B cell (primary cell): ENCODE results near the gene BIN2. TPM values are rescaled to one million over a fixed set of nuclear protein-coding genes. Genes with fewer than 3 reads are reported as not detected.

Source experiments
- ATAC-seq: fragments of 200-7000 bp; cut with Tn5 transposase; one replicate; pipeline ENCODE4 v1.10.0; 2021; ENCODE audit warnings: low read depth, mild to moderate bottlenecking, moderate number of reproducible peaks, moderate library complexity
- CTCF ChIA-PET: fragments of 350-600 bp; sonication (Branson Sonifier 250); formaldehyde crosslinking; loops from one replicate; lab custom pipeline; 2021; ENCODE audit warnings: antibody characterized with exemption, inconsistent platforms; lab: Charles Lee
- POLR2A ChIA-PET: fragments of 350-600 bp; sonication (Branson Sonifier 250); formaldehyde crosslinking; loops from one replicate; lab custom pipeline; 2021; ENCODE audit warnings: antibody characterized with exemption; lab: Charles Lee
- DNase-seq: peaks from one replicate; pipeline ENCODE4 v3.0.0; 2013
- H2AFZ ChIP-seq: 2 replicates; pipeline ENCODE4 v1.6.1; 2012; ENCODE audit warnings: mild to moderate bottlenecking, low read depth, low read length; ENCODE audit not compliant: insufficient read depth, poor library complexity, severe bottlenecking
- H3K27ac ChIP-seq, 2 donors: 1 replicate in 1 of 2; 2 replicates in 1 of 2; pipeline ENCODE4 v1.5.1; 2012 to 2013; ENCODE audit warnings: low read length in 2 of 2, mild to moderate bottlenecking in 2 of 2, moderate library complexity in 1 of 2
- H3K27me3 ChIP-seq, 4 experiments: fragments of 200-600 bp in 1 of 4; sonication (generic) in 1 of 4; replicated peaks in 1 of 4; 1 replicate in 2 of 4; 2 replicates in 2 of 4; pipeline versions ENCODE4 v1.6.1 to v1.7.0; 2013 to 2016; ENCODE audit warnings: low read length in 3 of 4, mild to moderate bottlenecking in 2 of 4, mixed read lengths in 1 of 4, moderate library complexity in 1 of 4; ENCODE audit not compliant: insufficient read depth in 4 of 4, control insufficient read depth in 3 of 4; ENCODE audit errors: control extremely low read depth in 1 of 4
- H3K36me3 ChIP-seq, 2 experiments: replicated peaks in 1 of 2; 1 replicate in 1 of 2; 2 replicates in 1 of 2; pipeline versions ENCODE4 v1.6.1 to v1.7.1; 2013; ENCODE audit warnings: low read length in 1 of 2; ENCODE audit not compliant: insufficient read depth in 2 of 2, control insufficient read depth in 1 of 2; ENCODE audit errors: control extremely low read depth in 1 of 2, extremely low read depth in 1 of 2
- H3K4me1 ChIP-seq, 2 donors: fragments of 200-600 bp in 1 of 2; sonication (generic) in 1 of 2; 1 replicate in 1 of 2; 2 replicates in 1 of 2; pipeline versions ENCODE4 v1.5.1 to v1.6.1; 2013 to 2017; ENCODE audit warnings: low read length in 2 of 2; ENCODE audit not compliant: control insufficient read depth in 2 of 2, insufficient read depth in 2 of 2
- H3K4me2 ChIP-seq: replicated peaks from 2 replicates; pipeline ENCODE3; 2012; ENCODE audit warnings: mild to moderate bottlenecking, low read depth, low read length; ENCODE audit not compliant: poor library complexity, severe bottlenecking
- H3K4me3 ChIP-seq, 5 experiments: fragments of 200-600 bp in 1 of 5; sonication (generic) in 1 of 5; 1 replicate in 3 of 5; 2 replicates in 2 of 5; pipeline versions ENCODE4 v1.5.1 to v1.7.0; 2011 to 2016; ENCODE audit warnings: low read length in 4 of 5, mild to moderate bottlenecking in 4 of 5, low read depth in 2 of 5, control low read depth in 1 of 5, moderate library complexity in 1 of 5; ENCODE audit not compliant: insufficient read depth in 1 of 5; ENCODE audit errors: control extremely low read depth in 1 of 5, extremely low read depth in 1 of 5
- H3K79me2 ChIP-seq: fragments of 200-600 bp; sonication (generic); one replicate; pipeline ENCODE4 v1.6.0; 2016; ENCODE audit warnings: low read length; ENCODE audit not compliant: control insufficient read depth, insufficient read depth
- H3K9ac ChIP-seq: fragments of 200-600 bp; sonication (generic); 2 replicates; pipeline ENCODE4 v1.6.1; 2017; ENCODE audit warnings: mild to moderate bottlenecking, low read length, moderate library complexity
- H3K9me3 ChIP-seq, 3 donors: one replicate each; pipeline versions ENCODE4 v1.6.1 to v1.7.1; 2013; ENCODE audit warnings: low read length in 2 of 3; ENCODE audit not compliant: control insufficient read depth in 2 of 3, insufficient read depth in 1 of 3; ENCODE audit errors: control extremely low read depth in 1 of 3
- H4K20me1 ChIP-seq: 2 replicates; pipeline ENCODE4 v1.6.0; 2012; ENCODE audit warnings: mild to moderate bottlenecking, low read length; ENCODE audit not compliant: insufficient read depth, control insufficient read depth, poor library complexity, severe bottlenecking
- H3K27ac Mint-ChIP-seq: one replicate; pipeline ENCODE4 v1.8.0; 2021; ENCODE audit warnings: mixed read lengths
- H3K27me3 Mint-ChIP-seq: one replicate; pipeline ENCODE4 v1.8.0; 2021; ENCODE audit warnings: mixed read lengths
- H3K4me1 Mint-ChIP-seq: one replicate; pipeline ENCODE4 v1.8.0; 2021; ENCODE audit warnings: mixed read lengths
- H3K4me3 Mint-ChIP-seq: one replicate; pipeline ENCODE4 v1.8.0; 2021; ENCODE audit warnings: mixed read lengths
- H3K9me3 Mint-ChIP-seq: one replicate; pipeline ENCODE4 v1.8.0; 2022; ENCODE audit warnings: mixed read lengths; ENCODE audit not compliant: insufficient read depth
- CTCF ChIP-seq: fragments of 200-600 bp; IDR thresholded peaks from one replicate; pipeline ENCODE4 v1.8.0; 2022; ENCODE audit warnings: antibody characterized with exemption, mild to moderate bottlenecking
- EZH2 ChIP-seq: IDR thresholded peaks from 2 replicates; pipeline ENCODE4 v1.6.1; 2012; ENCODE audit warnings: borderline replicate concordance, low read depth, mild to moderate bottlenecking, moderate library complexity, low read length; ENCODE audit not compliant: insufficient read depth, poor library complexity, severe bottlenecking
- WGBS: methylation state at CpG from one replicate; pipeline ENCODE4 v1.1.5; 2013; ENCODE audit warnings: missing lambda C conversion rate; ENCODE audit not compliant: insufficient coverage; 5-methylcytosine and 5-hydroxymethylcytosine counted together
- intact Hi-C: fragments of 100-400 bp; cut with micrococcal nuclease; formaldehyde crosslinking; loops from one replicate; pipeline ENCODE4 v1.10.0; 2022
- polyA plus RNA-seq: library from polyadenylated mRNA; depleted of rRNA; stranded (reverse); fragments of >200 nt; gene quantifications from 2 replicates; pipeline ENCODE4 v1.2.3, GENCODE V29; 2012
- total RNA-seq, 2 donors: library from RNA; stranded (reverse); fragments of 120-200 nt in 1 of 2; gene quantifications; 1 replicate in 1 of 2; 2 replicates in 1 of 2; pipeline versions ENCODE4 v1.2.3 to v1.2.4, GENCODE V29; 2013 to 2022

Gene BIN2
- total and polyA plus RNA-seq, 2 donors (not counting 1 experiment from before 2014, with no cell fraction given), result 41.5 to 100 TPM

GRCh38 chr12:51265024-51265423 lies 59.0 kb downstream of the BIN2 start:
- Histone ChIP-seq H2AFZ (no peak overlapping the region), H3K36me3 (no peaks in the 10 kb centered on the region), H3K4me2 (peak overlapping the region; percentile 22), H3K27ac (no peak overlapping the region), H4K20me1 (no peaks in the 10 kb centered on the region), H3K9ac (no peak overlapping the region), H3K9me3 (peaks cover 0 to 2% (median 0%) of the 10 kb centered on the region in 3 donors), H3K79me2 (peaks cover 22% of the 10 kb centered on the region), H3K4me3 (no peak overlapping the region), H3K27me3 (no peaks in the 10 kb centered on the region), H3K4me1 (peaks cover 8 to 13% of the 10 kb centered on the region in 2 donors)
- ChIA-PET POLR2A (interaction anchor here (0.7 kb wide), 1 partner anchor 495 kb away, joined by 3 read pairs; no protein-coding TSS in a partner anchor), CTCF (interaction anchor here (0.7 to 4.6 kb wide), 2 partner anchors 77 to 437 kb away, joined by 3 to 64 read pairs; no protein-coding TSS in a partner anchor)
- Mint-ChIP-seq H3K27me3 (no peaks in the 10 kb centered on the region), H3K4me3 (no peak overlapping the region), H3K27ac (no peak overlapping the region), H3K9me3 (no peaks in the 10 kb centered on the region), H3K4me1 (peaks cover 30% of the 10 kb centered on the region)
- intact Hi-C loops, result no loop called here
- ATAC-seq (no peak), DNase-seq (no peak)
- TF ChIP-seq CTCF (no peak), EZH2 (no peak)

- Mint-ChIP-seq H3K4me3 (no peak overlapping the region), H3K9me3 (no peaks in the 10 kb centered on the region), H3K27me3 (no peaks in the 10 kb centered on the region), H3K27ac (no peak overlapping the region), H3K4me1 (peaks cover 28% of the 10 kb centered on the region)
- H3K4me1 ChIP-seq, result peaks cover 6 to 10% of the 10 kb centered on the region in 2 donors
- no peaks in the 10 kb centered on the region for H3K36me3 ChIP-seq
- H3K79me2 ChIP-seq, result peaks cover 22% of the 10 kb centered on the region
- CTCF ChIA-PET, result interaction anchor here (0.7 to 4.6 kb wide), 5 partner anchors 27 to 437 kb away, joined by 3 to 64 read pairs (median 4); no protein-coding TSS in a partner anchor
- no peak overlapping the region for H2AFZ ChIP-seq
- WGBS, result 100% methylated on average over 2 of the region's 5 CpGs
- no peak overlapping the region for H3K27ac ChIP-seq
- TF ChIP-seq EZH2 (no peak), CTCF (no peak)
- POLR2A ChIA-PET, result interaction anchor here (0.7 kb wide), 1 partner anchor 496 kb away, joined by 3 read pairs; no protein-coding TSS in a partner anchor
- DNase-seq (no peak), ATAC-seq (no peak)
- peaks cover 0 to 2% (median 0%) of the 10 kb centered on the region in 3 donors for H3K9me3 ChIP-seq
- H3K9ac ChIP-seq, result no peak overlapping the region
- H3K4me2 ChIP-seq, result no peak overlapping the region
- H4K20me1 ChIP-seq, result no peaks in the 10 kb centered on the region
- no peak overlapping the region for H3K4me3 ChIP-seq
- intact Hi-C loops, result no loop called here
- no peaks in the 10 kb centered on the region for H3K27me3 ChIP-seq
Observed at GRCh38 chr12:51264297-51264696, 59.7 kb downstream of the BIN2 start.
